OCI-LY3 (cell line): ENCODE measurements around the gene RBBP8NL.

Source experiments
- H2AFZ ChIP-seq: fragments of 200-600, 300-600 bp; shearing (Covaris generic); 2 replicates; pipeline ENCODE4 v1.6.0; 2014; ENCODE audit warnings: antibody characterized with exemption, low read depth, low read length
- H3K27ac ChIP-seq: fragments of 200-600, 300-600 bp; sonication (generic); 2 replicates; pipeline ENCODE4 v1.5.1; 2014; ENCODE audit warnings: mild to moderate bottlenecking, low read length, moderate library complexity, mixed read lengths
- H3K27me3 ChIP-seq: fragments of 200-600, 300-600 bp; sonication (generic); 2 replicates; pipeline ENCODE4 v1.6.1; 2014; ENCODE audit warnings: low read depth, low read length, mixed read lengths
- H3K36me3 ChIP-seq: fragments of 200-600, 300-600 bp; sonication (generic); replicated peaks from 2 replicates; pipeline ENCODE3; 2014; ENCODE audit warnings: low read depth, low read length, mixed read lengths
- H3K4me1 ChIP-seq: fragments of 300-600, 200-600 bp; sonication (generic); 2 replicates; pipeline ENCODE4 v1.6.1; 2014; ENCODE audit warnings: low read length, mixed read lengths
- H3K4me2 ChIP-seq: fragments of 200-600, 300-600 bp; sonication (generic); 2 replicates; pipeline ENCODE4 v1.6.1; 2014; ENCODE audit warnings: low read length, mixed read lengths
- H3K4me3 ChIP-seq: fragments of 300-600, 200-600 bp; sonication (generic); 2 replicates; pipeline ENCODE4 v1.5.1; 2014; ENCODE audit warnings: antibody characterized with exemption, mild to moderate bottlenecking, low read length, moderate library complexity
- H3K79me2 ChIP-seq: fragments of 300-600, 200-600 bp; shearing (Covaris generic); 2 replicates; pipeline ENCODE4 v1.6.1; 2014; ENCODE audit warnings: mild to moderate bottlenecking, low read length, mixed read lengths
- H3K9ac ChIP-seq: fragments of 300-600, 200-600 bp; shearing (Covaris generic); 2 replicates; pipeline ENCODE4 v1.6.0; 2014; ENCODE audit warnings: mild to moderate bottlenecking, low read length, moderate library complexity
- H3K9me3 ChIP-seq: fragments of 200-600, 300-600 bp; shearing (Covaris generic); 2 replicates; pipeline ENCODE4 v1.6.1; 2014; ENCODE audit warnings: low read length, mixed read lengths; ENCODE audit not compliant: insufficient read depth
- H4K20me1 ChIP-seq: fragments of 200-600, 300-600 bp; sonication (generic); 2 replicates; pipeline ENCODE4 v1.6.1; 2016; ENCODE audit warnings: low read length, mixed read lengths; ENCODE audit not compliant: insufficient read depth
- CTCF ChIP-seq: fragments of 200-600, 300-600 bp; sonication (generic); IDR thresholded peaks from 2 replicates; pipeline ENCODE4 v1.5.1; 2014; ENCODE audit warnings: antibody characterized with exemption, low read length, low read depth
- EZH2phosphoT487 ChIP-seq: fragments of 200-600 bp; shearing (Covaris generic); IDR thresholded peaks from 2 replicates; pipeline ENCODE4 v1.6.1; 2018; ENCODE audit warnings: antibody characterized with exemption, mixed run types, low read depth

RBBP8NL gene

GRCh38 chr20:62430311-62430853 lies 3.0 kb upstream of the RBBP8NL start:
- Histone ChIP-seq H3K79me2 (no peaks in the 10 kb centered on the region), H3K4me1 (no peaks in the 10 kb centered on the region), H3K27ac (no peak overlapping the region), H3K4me2 (no peak overlapping the region), H2AFZ (no peak overlapping the region), H4K20me1 (no peaks in the 10 kb centered on the region), H3K4me3 (no peak overlapping the region), H3K27me3 (peaks cover 17% of the 10 kb centered on the region), H3K9me3 (no peaks in the 10 kb centered on the region), H3K36me3 (no peaks in the 10 kb centered on the region), H3K9ac (no peak overlapping the region)
- TF ChIP-seq EZH2phosphoT487 (no peak), CTCF (no peak)

DNA sequence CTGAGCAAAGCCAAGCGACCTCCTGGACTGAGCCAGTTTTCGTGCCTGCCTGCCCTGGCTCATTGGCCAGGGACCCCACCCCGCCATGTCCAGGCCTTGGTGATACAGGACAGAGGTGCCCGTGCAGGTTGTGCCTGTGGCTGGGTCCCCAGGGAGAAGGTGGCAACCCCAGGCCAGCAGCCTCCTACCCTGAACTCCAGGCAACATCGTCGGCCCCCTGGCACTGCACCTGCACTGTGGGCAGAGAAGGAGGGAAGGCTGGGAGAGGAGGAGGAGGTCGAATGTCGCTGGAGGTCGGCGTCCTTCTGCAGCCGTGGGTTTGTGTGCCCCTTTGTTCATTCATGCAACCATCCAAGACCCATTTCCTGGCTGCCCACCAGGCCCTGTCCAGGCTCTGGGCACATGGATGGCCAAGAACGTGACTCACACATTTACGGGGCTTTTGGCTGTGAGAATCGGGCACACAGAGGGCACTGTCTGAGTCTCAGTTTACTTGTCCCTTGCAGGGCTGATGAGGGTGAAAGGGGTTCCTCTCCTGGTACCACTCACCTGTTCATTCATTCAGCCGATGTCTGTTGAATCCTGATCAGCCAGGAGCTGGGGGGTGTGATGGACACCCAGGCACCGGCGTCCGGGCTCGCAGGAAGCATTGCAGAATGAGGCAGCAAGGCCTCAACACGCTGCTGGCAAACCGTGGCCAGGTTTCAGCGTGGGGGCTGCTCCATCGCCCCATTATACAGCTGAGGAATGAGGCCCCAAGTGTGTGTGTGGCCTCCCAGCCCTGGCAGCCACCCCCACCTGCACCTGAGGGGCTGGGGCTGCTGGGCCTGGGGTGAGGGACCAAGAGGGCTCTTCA lies 2.3 kb upstream of the RBBP8NL start:
- Histone ChIP-seq H3K4me2 (no peak overlapping the region), H4K20me1 (no peaks in the 10 kb centered on the region), H3K9ac (no peak overlapping the region), H3K9me3 (no peaks in the 10 kb centered on the region), H2AFZ (no peak overlapping the region), H3K27ac (no peak overlapping the region), H3K4me3 (no peak overlapping the region), H3K4me1 (no peaks in the 10 kb centered on the region), H3K27me3 (peaks cover 10% of the 10 kb centered on the region), H3K36me3 (no peaks in the 10 kb centered on the region), H3K79me2 (no peaks in the 10 kb centered on the region)
- TF ChIP-seq EZH2phosphoT487 (no peak), CTCF (no peak)

GRCh38 chr20:62428396-62429295 lies 1.3 kb upstream of the RBBP8NL start:
- Histone ChIP-seq H2AFZ (no peak overlapping the region), H3K9ac (no peak overlapping the region), H3K4me1 (no peaks in the 10 kb centered on the region), H3K4me2 (no peak overlapping the region), H3K36me3 (no peaks in the 10 kb centered on the region), H3K79me2 (no peaks in the 10 kb centered on the region), H3K4me3 (no peak overlapping the region), H4K20me1 (no peaks in the 10 kb centered on the region), H3K9me3 (no peaks in the 10 kb centered on the region), H3K27ac (no peak overlapping the region), H3K27me3 (peaks cover 6% of the 10 kb centered on the region)
- no peak for TF ChIP-seq EZH2phosphoT487
- no peak for TF ChIP-seq CTCF

GRCh38 chr20:62428002-62428372 lies 648 bp upstream of the RBBP8NL start:
- H3K4me1 ChIP-seq, result no peaks in the 10 kb centered on the region
- no peak overlapping the region for H2AFZ ChIP-seq
- no peaks in the 10 kb centered on the region for H3K36me3 ChIP-seq
- no peaks in the 10 kb centered on the region for H3K9me3 ChIP-seq
- H3K4me2 ChIP-seq, result no peak overlapping the region
- no peaks in the 10 kb centered on the region for H3K79me2 ChIP-seq
- H3K27me3 ChIP-seq, result peaks cover 6% of the 10 kb centered on the region
- TF ChIP-seq CTCF, result no peak
- no peak for TF ChIP-seq EZH2phosphoT487
- no peak overlapping the region for H3K4me3 ChIP-seq
- no peak overlapping the region for H3K27ac ChIP-seq
- no peaks in the 10 kb centered on the region for H4K20me1 ChIP-seq
- no peak overlapping the region for H3K9ac ChIP-seq
